Chondrocyte (in vitro differentiated cells): ENCODE data around the gene SNCAIP. TPM values are rescaled to one million over a fixed set of nuclear protein-coding genes. Genes with fewer than 3 reads are reported as not detected.

Source experiments
- DNase-seq: peaks from one replicate; pipeline ENCODE4 v3.0.0; 2021; ENCODE audit warnings: mixed read lengths, low spot score
- H3K27ac Mint-ChIP-seq: one replicate; pipeline ENCODE4 v1.8.0; 2021; ENCODE audit warnings: mild to moderate bottlenecking, moderate library complexity, mixed read lengths; ENCODE audit not compliant: unreplicated experiment
- H3K27me3 Mint-ChIP-seq: 2 replicates; pipeline ENCODE4 v1.8.0; 2021; ENCODE audit warnings: low read depth, mixed read lengths
- H3K36me3 Mint-ChIP-seq: 2 replicates; pipeline ENCODE4 v1.8.0; 2021; ENCODE audit warnings: low read depth, mixed read lengths
- H3K4me1 Mint-ChIP-seq: 2 replicates; pipeline ENCODE4 v1.8.0; 2021; ENCODE audit warnings: low read depth, mild to moderate bottlenecking, mixed read lengths
- H3K4me3 Mint-ChIP-seq: one replicate; pipeline ENCODE4 v1.8.0; 2021; ENCODE audit warnings: mild to moderate bottlenecking, moderate library complexity, mixed read lengths; ENCODE audit not compliant: unreplicated experiment
- H3K9me3 Mint-ChIP-seq: 2 replicates; pipeline ENCODE4 v1.8.0; 2021; ENCODE audit warnings: low read depth, mixed read lengths
- total RNA-seq: library from RNA; stranded (reverse); gene quantifications from 3 replicates; pipeline ENCODE4 v1.2.1, GENCODE V29; 2021
- TF ChIP-seq, protein P1 (sequence below): fragments of 200-600 bp; sonication (generic); IDR thresholded peaks from 2 replicates; pipeline ENCODE4 v1.5.0; 2021; ENCODE audit warnings: antibody characterized with exemption, mild to moderate bottlenecking, moderate library complexity

SNCAIP gene
- total RNA-seq, 1 donor from 2014 or later, result 1.2 TPM

DNA sequence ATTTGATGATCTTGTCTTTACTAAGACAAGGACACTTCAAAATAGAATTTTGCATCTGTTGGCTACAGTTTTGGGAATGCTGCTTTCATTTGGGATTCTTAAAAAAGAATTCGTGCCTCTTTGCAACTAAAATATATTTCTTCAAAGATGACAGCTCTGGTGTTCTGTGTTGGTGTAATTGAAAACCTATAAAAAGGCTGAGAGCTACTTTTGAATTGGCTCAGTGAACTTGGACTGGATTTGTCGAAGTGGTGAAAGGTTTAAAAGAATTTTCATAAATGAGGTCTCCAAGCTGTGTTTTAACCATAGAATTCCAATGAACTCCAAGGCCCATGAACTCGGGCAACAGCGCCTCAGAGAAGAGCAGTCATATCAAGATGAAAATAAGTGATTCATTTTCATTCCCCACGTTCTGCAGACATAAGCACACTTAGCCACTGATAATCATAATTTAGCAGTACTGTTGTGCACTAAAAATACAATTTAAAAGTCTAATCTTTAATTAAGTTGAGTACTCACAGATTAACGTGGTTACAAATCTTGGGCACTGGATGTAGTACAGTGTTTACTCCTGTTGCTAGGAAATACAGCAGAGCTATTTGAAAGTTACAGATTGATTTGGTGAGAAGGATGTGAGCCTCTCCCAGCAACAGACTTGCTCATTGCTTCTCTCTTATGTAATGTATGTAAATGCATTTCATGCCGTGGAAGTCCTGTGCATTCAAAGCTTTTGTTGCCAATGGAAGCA lies 10.9 kb downstream of the SNCAIP start:
- Mint-ChIP-seq H3K27ac (no peak overlapping the region), H3K36me3 (no peaks in the 10 kb centered on the region), H3K4me3 (no peak overlapping the region), H3K4me1 (no peaks in the 10 kb centered on the region), H3K27me3 (peaks cover 18% of the 10 kb centered on the region), H3K9me3 (no peaks in the 10 kb centered on the region)
- no peak for DNase-seq
- TF ChIP-seq, protein P1, sequence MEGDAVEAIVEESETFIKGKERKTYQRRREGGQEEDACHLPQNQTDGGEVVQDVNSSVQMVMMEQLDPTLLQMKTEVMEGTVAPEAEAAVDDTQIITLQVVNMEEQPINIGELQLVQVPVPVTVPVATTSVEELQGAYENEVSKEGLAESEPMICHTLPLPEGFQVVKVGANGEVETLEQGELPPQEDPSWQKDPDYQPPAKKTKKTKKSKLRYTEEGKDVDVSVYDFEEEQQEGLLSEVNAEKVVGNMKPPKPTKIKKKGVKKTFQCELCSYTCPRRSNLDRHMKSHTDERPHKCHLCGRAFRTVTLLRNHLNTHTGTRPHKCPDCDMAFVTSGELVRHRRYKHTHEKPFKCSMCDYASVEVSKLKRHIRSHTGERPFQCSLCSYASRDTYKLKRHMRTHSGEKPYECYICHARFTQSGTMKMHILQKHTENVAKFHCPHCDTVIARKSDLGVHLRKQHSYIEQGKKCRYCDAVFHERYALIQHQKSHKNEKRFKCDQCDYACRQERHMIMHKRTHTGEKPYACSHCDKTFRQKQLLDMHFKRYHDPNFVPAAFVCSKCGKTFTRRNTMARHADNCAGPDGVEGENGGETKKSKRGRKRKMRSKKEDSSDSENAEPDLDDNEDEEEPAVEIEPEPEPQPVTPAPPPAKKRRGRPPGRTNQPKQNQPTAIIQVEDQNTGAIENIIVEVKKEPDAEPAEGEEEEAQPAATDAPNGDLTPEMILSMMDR, result no peak

DNA sequence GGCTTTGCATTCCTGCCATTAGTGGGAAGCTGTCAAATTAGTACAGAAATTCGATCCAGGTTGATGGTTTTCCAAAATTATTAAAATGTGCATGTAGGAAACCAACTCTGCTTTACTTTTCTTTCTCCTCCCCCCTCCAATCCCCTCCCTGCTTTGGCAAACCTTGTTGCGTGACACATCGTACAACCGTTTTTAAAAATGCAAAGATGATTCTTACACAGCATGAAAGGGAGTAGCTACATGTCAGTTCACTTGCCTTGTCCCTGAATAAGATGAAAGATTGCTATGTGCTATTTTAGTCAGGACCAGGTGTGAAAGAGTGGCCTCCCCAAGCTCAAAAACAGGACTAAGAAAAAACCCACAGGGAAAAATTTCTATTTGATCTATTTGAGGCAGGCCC lies 11.7 kb downstream of the SNCAIP start:
- Mint-ChIP-seq H3K4me1 (no peaks in the 10 kb centered on the region), H3K36me3 (no peaks in the 10 kb centered on the region), H3K27ac (no peak overlapping the region), H3K9me3 (no peaks in the 10 kb centered on the region), H3K27me3 (peaks cover 13% of the 10 kb centered on the region), H3K4me3 (no peak overlapping the region)
- TF ChIP-seq, protein P1, result no peak
- no peak for DNase-seq

DNA sequence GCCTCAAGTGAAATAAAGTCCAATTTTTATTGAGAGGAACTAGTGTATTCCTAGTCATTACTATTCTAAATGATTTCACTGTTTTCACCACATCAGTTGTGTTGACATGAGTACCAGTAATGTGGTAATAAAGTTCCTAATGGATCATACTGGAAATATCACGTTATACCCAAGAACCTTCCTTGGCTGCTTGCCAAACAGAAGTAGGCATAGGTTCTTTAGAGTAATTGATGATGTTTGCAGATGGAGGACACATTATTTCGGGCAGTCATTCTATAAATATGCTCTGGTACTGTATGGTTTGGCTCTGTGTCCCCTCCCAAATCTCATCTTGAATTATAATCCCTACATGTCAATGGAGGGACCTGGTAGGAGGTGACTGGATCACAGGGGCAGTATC lies 15.1 kb downstream of the SNCAIP start:
- Mint-ChIP-seq H3K27me3 (peaks cover 8% of the 10 kb centered on the region), H3K9me3 (no peaks in the 10 kb centered on the region), H3K4me3 (no peak overlapping the region), H3K27ac (no peak overlapping the region), H3K36me3 (no peaks in the 10 kb centered on the region), H3K4me1 (no peaks in the 10 kb centered on the region)
- DNase-seq, result no peak
- TF ChIP-seq, protein P1, result no peak

DNA sequence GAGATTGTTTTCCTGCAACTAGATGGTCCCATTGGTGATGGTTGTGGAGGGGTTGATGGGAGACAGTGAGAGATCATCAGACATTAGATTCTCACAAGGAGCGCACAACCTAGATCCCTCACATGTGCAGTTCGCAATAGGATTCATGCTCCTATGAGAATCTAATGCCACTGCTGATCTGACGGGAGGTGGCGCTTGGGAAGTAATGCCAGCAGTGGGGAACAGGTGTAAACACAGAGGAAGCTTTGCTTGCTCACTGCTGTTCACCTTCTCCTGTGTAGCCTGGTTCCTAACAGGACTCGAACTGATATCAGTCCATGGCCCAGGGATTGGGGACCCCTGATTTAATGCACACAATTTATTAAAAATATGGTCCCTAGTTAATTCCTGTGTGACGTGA lies 18.8 kb downstream of the SNCAIP start:
- TF ChIP-seq, protein P1, result no peak
- DNase-seq, result no peak
- Mint-ChIP-seq H3K27me3 (peaks cover 4% of the 10 kb centered on the region), H3K27ac (no peak overlapping the region), H3K36me3 (no peaks in the 10 kb centered on the region), H3K9me3 (no peaks in the 10 kb centered on the region), H3K4me3 (no peak overlapping the region), H3K4me1 (no peaks in the 10 kb centered on the region)

DNA sequence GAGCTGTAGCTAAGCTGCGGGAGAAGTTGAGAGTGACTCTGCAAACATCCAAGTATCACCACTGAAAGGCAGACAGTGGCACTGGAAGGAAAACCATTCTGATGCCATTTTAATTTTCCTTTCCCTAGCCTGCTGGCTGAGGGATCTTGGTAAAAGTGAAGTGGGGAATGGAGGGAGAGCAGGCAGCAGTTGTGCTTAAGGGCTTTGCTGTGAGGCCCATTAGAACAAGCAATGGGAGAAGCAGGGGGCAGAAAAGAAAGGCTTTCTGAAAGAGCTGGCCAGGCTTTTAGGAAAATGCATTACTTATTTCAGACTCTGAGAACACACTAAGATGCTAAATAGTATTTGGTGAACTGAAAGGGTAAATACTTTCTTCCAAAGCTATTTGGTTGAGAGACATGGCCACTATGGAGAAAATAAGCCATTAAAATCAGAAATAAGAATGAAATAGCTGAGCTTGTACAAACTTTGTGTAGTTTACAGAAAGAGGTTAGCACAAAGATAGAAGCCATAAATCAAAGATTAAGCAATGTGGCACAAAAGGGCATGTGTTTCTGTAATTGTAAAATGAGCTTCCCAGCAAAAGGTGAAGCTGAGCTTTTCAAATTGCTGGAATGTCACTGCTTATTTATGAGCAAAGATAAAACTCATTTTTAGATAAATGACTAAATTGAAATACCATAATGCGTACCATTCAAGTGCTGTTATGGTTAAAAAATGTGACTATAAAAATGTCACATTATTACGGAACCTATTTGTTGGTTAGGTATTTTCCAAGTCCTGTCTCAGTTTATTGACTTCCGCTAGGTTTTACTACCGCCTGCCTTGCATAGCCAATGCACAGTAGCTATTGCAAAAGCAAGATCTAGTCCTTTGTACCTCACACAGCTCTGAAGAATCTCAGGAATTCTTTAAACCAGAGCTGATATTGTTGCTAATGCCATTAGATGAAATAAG lies 20.8 kb downstream of the SNCAIP start:
- no peak for DNase-seq
- H3K27me3 Mint-ChIP-seq, result no peaks in the 10 kb centered on the region
- H3K4me1 Mint-ChIP-seq, result no peaks in the 10 kb centered on the region
- H3K27ac Mint-ChIP-seq, result no peak overlapping the region
- H3K9me3 Mint-ChIP-seq, result no peaks in the 10 kb centered on the region
- TF ChIP-seq, protein P1, result no peak
- no peak overlapping the region for H3K4me3 Mint-ChIP-seq
- no peaks in the 10 kb centered on the region for H3K36me3 Mint-ChIP-seq
